SK-N-SH (cell line): Measurements from ENCODE around the gene ATXN7. TPM values are rescaled to one million over a fixed set of nuclear protein-coding genes. Genes with fewer than 3 reads are reported as not detected.

Experiments used
- CTCF ChIA-PET: fragments of 300-600, 350-600 bp; formaldehyde crosslinking; extraction: SDS; loops from one replicate; lab custom pipeline; 2021; lab: Yijun Ruan, JAX
- POLR2A ChIA-PET: fragments of 350-600 bp; sonication (Branson Sonifier 250); formaldehyde crosslinking; extraction: SDS; loops from one replicate; lab custom pipeline; 2020; ENCODE audit warnings: antibody characterized with exemption, inconsistent platforms; lab: Yijun Ruan, JAX
- DNase-seq: peaks from one replicate; pipeline ENCODE4 v3.0.0; 2012
- H2AFZ ChIP-seq: fragments of 200-600 bp; sonication (generic); 2 replicates; pipeline ENCODE4 v1.8.1; 2016; ENCODE audit warnings: antibody characterized with exemption, mild to moderate bottlenecking, low read depth
- H3F3A ChIP-seq: fragments of 200-600 bp; sonication (generic); replicated peaks from 2 replicates; pipeline ENCODE3; 2016; ENCODE audit warnings: antibody characterized with exemption, mild to moderate bottlenecking; ENCODE audit not compliant: insufficient read depth
- H3K27ac ChIP-seq, 2 experiments: fragments of 200-500 bp in 1 of 2; fragments of 200-600 bp in 1 of 2; sonication (Bioruptor generic) in 1 of 2; sonication (generic), shearing (Covaris generic) in 1 of 2; 2 replicates each; pipeline versions ENCODE4 v1.5.1 to v1.6.1; 2014 to 2016; ENCODE audit warnings: low read depth in 2 of 2, inconsistent platforms in 1 of 2, low read length in 1 of 2, mild to moderate bottlenecking in 1 of 2, mixed read lengths in 1 of 2
- H3K27me3 ChIP-seq: fragments of 200-600 bp; sonication (generic), shearing (Covaris generic); 2 replicates; pipeline ENCODE4 v1.6.1; 2016; ENCODE audit warnings: mixed run types; ENCODE audit not compliant: insufficient read depth
- H3K36me3 ChIP-seq, 2 experiments: fragments of 200-500 bp in 1 of 2; fragments of 200-600 bp in 1 of 2; sonication (Bioruptor generic) in 1 of 2; sonication (generic) in 1 of 2; replicated peaks in 1 of 2; 2 replicates each; pipeline versions ENCODE3 to v1.5.1; 2014 to 2016; ENCODE audit warnings: low read length in 1 of 2, mild to moderate bottlenecking in 1 of 2; ENCODE audit not compliant: insufficient read depth in 2 of 2, control insufficient read depth in 1 of 2
- H3K4me1 ChIP-seq, 2 experiments: fragments of 200-500 bp in 1 of 2; fragments of 200-600 bp in 1 of 2; sonication (Bioruptor generic) in 1 of 2; sonication (generic), shearing (Covaris generic) in 1 of 2; 2 replicates each; pipeline versions ENCODE4 v1.5.1 to v1.6.1; 2014 to 2016; ENCODE audit warnings: low read depth in 1 of 2, low read length in 1 of 2, mixed run types in 1 of 2; ENCODE audit not compliant: insufficient read depth in 2 of 2, control insufficient read depth in 1 of 2
- H3K4me2 ChIP-seq: fragments of 200-600 bp; sonication (generic), shearing (Covaris generic); 2 replicates; pipeline ENCODE4 v1.6.1; 2017; ENCODE audit warnings: mixed run types
- H3K4me3 ChIP-seq, 2 experiments: fragments of 200-500 bp in 1 of 2; fragments of 200-600 bp in 1 of 2; sonication (Bioruptor generic) in 1 of 2; sonication (generic), shearing (Covaris generic) in 1 of 2; 2 replicates each; pipeline versions ENCODE4 v1.5.1 to v1.8.1; 2014 to 2016; ENCODE audit warnings: low read depth in 2 of 2, inconsistent platforms in 1 of 2, low read length in 1 of 2, mild to moderate bottlenecking in 1 of 2, mixed read lengths in 1 of 2, moderate library complexity in 1 of 2
- H3K79me2 ChIP-seq: fragments of 200-600 bp; sonication (generic); 2 replicates; pipeline ENCODE4 v1.8.1; 2017; ENCODE audit warnings: mild to moderate bottlenecking; ENCODE audit not compliant: insufficient read depth
- H3K9ac ChIP-seq: fragments of 200-600 bp; sonication (generic); 2 replicates; pipeline ENCODE4 v1.6.1; 2017; ENCODE audit warnings: mixed run types
- H3K9me2 ChIP-seq: fragments of 200-600 bp; sonication (generic); 2 replicates; pipeline ENCODE4 v1.6.1; 2017; ENCODE audit warnings: mixed run types
- H3K9me3 ChIP-seq: fragments of 200-600 bp; sonication (generic); 2 replicates; pipeline ENCODE4 v1.6.1; 2017; ENCODE audit warnings: mixed run types, mild to moderate bottlenecking, moderate library complexity
- H4K20me1 ChIP-seq: fragments of 200-600 bp; sonication (generic); 2 replicates; pipeline ENCODE4 v1.6.1; 2017; ENCODE audit warnings: mild to moderate bottlenecking, mixed run types; ENCODE audit not compliant: insufficient read depth
- CTCF ChIP-seq: fragments of 200-600 bp; sonication (generic); IDR thresholded peaks from 2 replicates; pipeline ENCODE4 v1.6.1; 2017; ENCODE audit warnings: antibody characterized with exemption, mild to moderate bottlenecking, moderate library complexity
- EP300 ChIP-seq, 2 experiments: IDR thresholded peaks; 2 replicates each; pipeline versions ENCODE4 v1.4.0 to v1.6.1; 2012; ENCODE audit warnings: borderline replicate concordance in 1 of 2, low read depth in 1 of 2, low read length in 1 of 2
- EZH2phosphoT487 ChIP-seq: fragments of 200-600 bp; sonication (generic); IDR thresholded peaks from 2 replicates; pipeline ENCODE4 v1.6.1; 2017; ENCODE audit warnings: low read depth, mixed run types, mild to moderate bottlenecking, antibody characterized with exemption, moderate library complexity, borderline replicate concordance
- FOXJ3 ChIP-seq: sonication (generic); formaldehyde crosslinking; IDR thresholded peaks from 2 replicates; pipeline ENCODE4 v1.5.1; 2020; ENCODE audit warnings: mild to moderate bottlenecking, missing genetic modification reagents
- GABPA ChIP-seq: IDR thresholded peaks from 2 replicates; pipeline ENCODE4 v1.4.0; 2012; ENCODE audit warnings: low read depth, mild to moderate bottlenecking
- MAX ChIP-seq: IDR thresholded peaks from 2 replicates; pipeline ENCODE4 v1.4.0; 2012; ENCODE audit warnings: low read depth
- MXI1 ChIP-seq: IDR thresholded peaks from 2 replicates; pipeline ENCODE4 v1.6.1; 2012; ENCODE audit warnings: mild to moderate bottlenecking, low read depth, low read length, improper control_type of control experiment
- NRF1 ChIP-seq: IDR thresholded peaks from 2 replicates; pipeline ENCODE4 v1.6.1; 2012; ENCODE audit warnings: low read depth, mild to moderate bottlenecking, low read length
- PBX3 ChIP-seq: IDR thresholded peaks from 2 replicates; pipeline ENCODE4; 2012
- POLR2AphosphoS5 ChIP-seq: IDR thresholded peaks from 2 replicates; pipeline ENCODE4 v1.6.1; 2012; ENCODE audit warnings: low read depth, low read length
- REST ChIP-seq: IDR thresholded peaks from 2 replicates; pipeline ENCODE4 v1.6.1; 2012; ENCODE audit warnings: mild to moderate bottlenecking, low read depth, low read length, moderate library complexity
- SMC3 ChIP-seq: IDR thresholded peaks from 2 replicates; pipeline ENCODE4 v1.6.1; 2012; ENCODE audit warnings: low read depth, low read length, improper control_type of control experiment
- TAF1 ChIP-seq: IDR thresholded peaks from 2 replicates; pipeline ENCODE4 v1.6.1; 2012; ENCODE audit warnings: low read depth, mild to moderate bottlenecking, low read length, moderate library complexity, borderline replicate concordance
- ZBTB33 ChIP-seq: IDR thresholded peaks from 2 replicates; pipeline ENCODE4 v1.4.0; 2012; ENCODE audit warnings: low read depth, borderline replicate concordance
- WGBS: methylation state at CpG from one replicate; pipeline ENCODE4 v1.1.6; 2017; ENCODE audit warnings: low lambda C conversion rate; 5-methylcytosine and 5-hydroxymethylcytosine counted together
- polyA plus RNA-seq, 3 experiments: library from polyadenylated mRNA; depleted of rRNA; stranded (reverse); fragments of >200 nt; gene quantifications; 2 replicates each; pipeline ENCODE4 v1.2.3, GENCODE V29; 2012

The ATXN7 gene
- polyA plus RNA-seq (2012; rRNA removed) = 6.2 and 8.5 TPM in 2 replicates
- 2.7 and 3.2 TPM in 2 replicates for polyA plus RNA-seq (2012; cell fraction: cytosol; rRNA removed)
- 33.9 and 34.8 TPM in 2 replicates for polyA plus RNA-seq (2012; cell fraction: nucleus; rRNA removed)

GRCh38 chr3:63863150-63864007 is at the start of gene ATXN7, which contains the start of gene THOC7:
Gene ATXN7, plus strand, starts transcription at chr3:63863867. Its CDS starts 48,732 bp downstream, at chr3:63912599.
Gene THOC7, minus strand, starts transcription at chr3:63863805. Its CDS starts 15 bp downstream, at chr3:63863790.
- Histone ChIP-seq H3K4me1 (peaks cover 6% of the 10 kb centered on the region in 2 experiments; a peak in 2 of 4 replicates), H4K20me1 (no peaks in the 10 kb centered on the region), H3K79me2 (peaks cover 92% of the 10 kb centered on the region), H3K27me3 (no peaks in the 10 kb centered on the region), H3K9ac (peak within 1 kb of the TSS; percentile 99), H3K4me2 (peak within 1 kb of the TSS; percentile 96), H3K27ac (peak within 1 kb of the TSS; percentile 69 to 78), H3K4me3 (peak within 1 kb of the TSS; percentile 86 to 89), H2AFZ (peak within 1 kb of the TSS; percentile 81), H3K36me3 (peaks cover 0 to 14% of the 10 kb centered on the region in 2 experiments), H3K9me2 (no peaks in the 10 kb centered on the region), H3F3A (no peaks in the 10 kb centered on the region), H3K9me3 (no peaks in the 10 kb centered on the region)
- WGBS = 4% methylated on average over 13 of the region's 98 CpGs
- ChIA-PET POLR2A (interaction anchor here (0.6 kb wide), 1 partner anchor 520 kb away, joined by 3 read pairs; no protein-coding TSS in a partner anchor), CTCF (interaction anchor here (1.0 to 1.5 kb wide), 3 partner anchors 44 to 514 kb away, joined by 3 read pairs; partner anchors contain the start of gene C3orf49)
- DNase-seq = peak; percentile 90
- TF ChIP-seq EP300 (IDR thresholded peaks at IDR 0.05; ENCODE audit: borderline replicate concordance in 1 of 2, low read depth in 1 of 2, low read length in 1 of 2) (peak in 1 of 2 experiments; percentile 56; a peak in 1 of 4 replicates), REST (no peak), MXI1 (peak; percentile 75), POLR2AphosphoS5 (no peak)

GRCh38 chr3:63814237-63814636 is 49.4 kb upstream of the ATXN7 start:
- Histone ChIP-seq H3K4me3 (no peak overlapping the region), H3K27ac (no peak overlapping the region), H3K9me2 (no peaks in the 10 kb centered on the region), H3K9me3 (no peaks in the 10 kb centered on the region), H3K27me3 (no peaks in the 10 kb centered on the region), H3F3A (no peaks in the 10 kb centered on the region), H4K20me1 (no peaks in the 10 kb centered on the region), H3K4me1 (peaks cover 3 to 8% of the 10 kb centered on the region in 2 experiments; a peak in 3 of 4 replicates), H3K36me3 (no peaks in the 10 kb centered on the region), H3K4me2 (no peak overlapping the region), H3K79me2 (no peaks in the 10 kb centered on the region), H2AFZ (no peak overlapping the region), H3K9ac (no peak overlapping the region)
- DNase-seq = no peak
- POLR2A ChIA-PET = no interaction called here
- whole genome bisulfite sequencing = 91% methylated on average over 3 of the region's 3 CpGs
- CTCF ChIA-PET = interaction anchor here (1.0 to 17.2 kb wide), 4 partner anchors 11 to 455 kb away, joined by 3 to 444 read pairs (median 4); no protein-coding TSS in a partner anchor
- no peak for TF ChIP-seq MXI1
- TF ChIP-seq PBX3 = no peak
- TF ChIP-seq NRF1 = no peak
- TF ChIP-seq EZH2phosphoT487 = no peak
- no peak for TF ChIP-seq GABPA
- no peak for TF ChIP-seq TAF1
- TF ChIP-seq FOXJ3 = no peak
- no peak for TF ChIP-seq MAX
- no peak for TF ChIP-seq ZBTB33
- no peak for TF ChIP-seq CTCF
- TF ChIP-seq SMC3 = no peak
